Calu3 (cell line): ENCODE data around the gene PPP2R5D. TPM values are rescaled to one million over a fixed set of nuclear protein-coding genes. Genes with fewer than 3 reads are reported as not detected.

Experiments
- BruUV-seq: library from RNA; stranded (reverse); fragments of 400-500 nt; replicated peaks from 2 replicates; lab custom pipeline; 2021; lab: Mats Ljungman, UMichigan
- CTCF ChIA-PET: fragments of 300-600 bp; sonication (Branson Sonifier 250); formaldehyde crosslinking; loops from one replicate; lab custom pipeline; 2022; ENCODE audit warnings: antibody characterized with exemption; lab: Charles Lee
- DNase-seq: peaks from one replicate; pipeline ENCODE4 v3.0.0; 2022
- H3K27ac Mint-ChIP-seq: one replicate; pipeline ENCODE4 v1.8.0; 2022; ENCODE audit warnings: mixed read lengths; ENCODE audit not compliant: unreplicated experiment
- H3K27me3 Mint-ChIP-seq: one replicate; pipeline ENCODE4 v1.8.0; 2022; ENCODE audit warnings: mixed read lengths; ENCODE audit not compliant: unreplicated experiment
- H3K36me3 Mint-ChIP-seq: one replicate; pipeline ENCODE4 v1.8.0; 2022; ENCODE audit warnings: mild to moderate bottlenecking, moderate library complexity, mixed read lengths; ENCODE audit not compliant: insufficient read depth, unreplicated experiment
- H3K4me1 Mint-ChIP-seq: one replicate; pipeline ENCODE4 v1.8.0; 2022; ENCODE audit warnings: mild to moderate bottlenecking, low read depth, mixed read lengths; ENCODE audit not compliant: unreplicated experiment
- H3K4me3 Mint-ChIP-seq: one replicate; pipeline ENCODE4 v1.8.0; 2022; ENCODE audit warnings: mild to moderate bottlenecking, low read depth, moderate library complexity, mixed read lengths; ENCODE audit not compliant: unreplicated experiment
- H3K9me3 Mint-ChIP-seq: one replicate; pipeline ENCODE4 v1.8.0; 2022; ENCODE audit warnings: low read depth, mixed read lengths; ENCODE audit not compliant: unreplicated experiment
- intact Hi-C: fragments of 100-400 bp; cut with micrococcal nuclease; formaldehyde crosslinking; loops from one replicate; pipeline ENCODE4 v1.10.0; 2022; ENCODE audit not compliant: unreplicated experiment
- total RNA-seq: library from RNA; stranded (reverse); gene quantifications from 2 replicates; pipeline ENCODE4 v1.2.3, GENCODE V29; 2022
- TF ChIP-seq, protein P1 (sequence below): fragments of 200-600 bp; IDR thresholded peaks from one replicate; pipeline ENCODE4 v1.8.0; 2022; ENCODE audit warnings: antibody characterized with exemption; ENCODE audit not compliant: unreplicated experiment

PPP2R5D gene
- total RNA-seq, 1 experiment from 2014 or later: 55.8 TPM

DNA sequence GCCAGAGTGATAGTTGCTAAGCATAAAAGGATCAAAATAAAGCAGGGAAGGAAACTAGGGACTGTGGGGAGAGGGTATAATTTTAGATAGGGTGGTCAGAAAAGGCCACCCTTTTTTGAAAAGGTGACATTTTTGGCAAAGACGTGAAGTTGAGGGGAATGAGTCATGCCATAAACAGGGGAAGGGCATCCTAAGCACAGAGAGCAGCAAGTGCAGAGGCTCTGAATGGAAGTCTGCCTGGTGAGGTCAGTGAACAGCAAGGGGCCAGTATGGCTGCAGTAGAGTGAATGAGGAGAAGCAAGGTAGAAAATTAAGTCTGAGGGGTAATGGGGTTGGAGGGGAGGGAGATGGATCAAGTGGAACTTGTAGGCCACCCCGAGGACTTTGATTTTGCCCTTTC is 77.5 kb downstream of the PPP2R5D start:
- no peak overlapping the region for H3K4me3 Mint-ChIP-seq
- H3K27me3 Mint-ChIP-seq: no peaks in the 10 kb centered on the region
- peaks cover 27% of the 10 kb centered on the region for H3K4me1 Mint-ChIP-seq
- CTCF ChIA-PET: no interaction called here
- no peak for DNase-seq
- H3K9me3 Mint-ChIP-seq: no peaks in the 10 kb centered on the region
- no TSS peak for BruUV-seq
- H3K36me3 Mint-ChIP-seq: peaks cover 45% of the 10 kb centered on the region
- intact Hi-C loops: no loop called here
- TF ChIP-seq, protein P1, sequence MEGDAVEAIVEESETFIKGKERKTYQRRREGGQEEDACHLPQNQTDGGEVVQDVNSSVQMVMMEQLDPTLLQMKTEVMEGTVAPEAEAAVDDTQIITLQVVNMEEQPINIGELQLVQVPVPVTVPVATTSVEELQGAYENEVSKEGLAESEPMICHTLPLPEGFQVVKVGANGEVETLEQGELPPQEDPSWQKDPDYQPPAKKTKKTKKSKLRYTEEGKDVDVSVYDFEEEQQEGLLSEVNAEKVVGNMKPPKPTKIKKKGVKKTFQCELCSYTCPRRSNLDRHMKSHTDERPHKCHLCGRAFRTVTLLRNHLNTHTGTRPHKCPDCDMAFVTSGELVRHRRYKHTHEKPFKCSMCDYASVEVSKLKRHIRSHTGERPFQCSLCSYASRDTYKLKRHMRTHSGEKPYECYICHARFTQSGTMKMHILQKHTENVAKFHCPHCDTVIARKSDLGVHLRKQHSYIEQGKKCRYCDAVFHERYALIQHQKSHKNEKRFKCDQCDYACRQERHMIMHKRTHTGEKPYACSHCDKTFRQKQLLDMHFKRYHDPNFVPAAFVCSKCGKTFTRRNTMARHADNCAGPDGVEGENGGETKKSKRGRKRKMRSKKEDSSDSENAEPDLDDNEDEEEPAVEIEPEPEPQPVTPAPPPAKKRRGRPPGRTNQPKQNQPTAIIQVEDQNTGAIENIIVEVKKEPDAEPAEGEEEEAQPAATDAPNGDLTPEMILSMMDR: no peak
- H3K27ac Mint-ChIP-seq: no peak overlapping the region

Other genes starting within 250 kb of the PPP2R5D start
- gene TBCC, start 238.5 kb upstream of the PPP2R5D start, total RNA-seq: 36.2 and 42.7 TPM in 2 replicates
- gene BICRAL, start 202.5 kb upstream of the PPP2R5D start, total RNA-seq: 17.6 and 19.2 TPM in 2 replicates
- 144 and 154 TPM in 2 replicates for gene RPL7L1, start 105.0 kb upstream of the PPP2R5D start, total RNA-seq
- gene PTCRA, start 68.5 kb upstream of the PPP2R5D start, total RNA-seq: not detected in 2 replicates
- gene CNPY3, start 55.1 kb upstream of the PPP2R5D start, total RNA-seq: 57.9 and 60.7 TPM in 2 replicates
- gene GNMT, start 23.8 kb upstream of the PPP2R5D start, total RNA-seq: 0.45 TPM in 1 of 2 replicates, not detected in the other
- 27.8 and 28.4 TPM in 2 replicates for gene PEX6, start 5.4 kb upstream of the PPP2R5D start, total RNA-seq
- 110 and 115 TPM in 2 replicates for gene MEA1, start 29.4 kb downstream of the PPP2R5D start, total RNA-seq
- 85.9 and 95.7 TPM in 2 replicates for gene KLHDC3, start 29.7 kb downstream of the PPP2R5D start, total RNA-seq
- 94.9 and 101 TPM in 2 replicates for gene RRP36, start 37.1 kb downstream of the PPP2R5D start, total RNA-seq
- 25.5 and 25.9 TPM in 2 replicates for gene CUL7, start 69.3 kb downstream of the PPP2R5D start, total RNA-seq
- gene MRPL2, start 74.9 kb downstream of the PPP2R5D start, total RNA-seq: 125 and 135 TPM in 2 replicates
- gene KLC4, start 75.1 kb downstream of the PPP2R5D start, total RNA-seq: 42.1 and 50.7 TPM in 2 replicates
- 49.7 and 66.0 TPM in 2 replicates for gene PTK7, start 91.7 kb downstream of the PPP2R5D start, total RNA-seq
- 43.4 and 48.0 TPM in 2 replicates for gene SRF, start 186.7 kb downstream of the PPP2R5D start, total RNA-seq
- gene CUL9, start 197.6 kb downstream of the PPP2R5D start, total RNA-seq: 73.1 and 82.8 TPM in 2 replicates
- 82.6 and 86.8 TPM in 2 replicates for gene DNPH1, start 244.9 kb downstream of the PPP2R5D start, total RNA-seq